ENCODE measurements around the gene ZIC3.

Gene ZIC3

DNA sequence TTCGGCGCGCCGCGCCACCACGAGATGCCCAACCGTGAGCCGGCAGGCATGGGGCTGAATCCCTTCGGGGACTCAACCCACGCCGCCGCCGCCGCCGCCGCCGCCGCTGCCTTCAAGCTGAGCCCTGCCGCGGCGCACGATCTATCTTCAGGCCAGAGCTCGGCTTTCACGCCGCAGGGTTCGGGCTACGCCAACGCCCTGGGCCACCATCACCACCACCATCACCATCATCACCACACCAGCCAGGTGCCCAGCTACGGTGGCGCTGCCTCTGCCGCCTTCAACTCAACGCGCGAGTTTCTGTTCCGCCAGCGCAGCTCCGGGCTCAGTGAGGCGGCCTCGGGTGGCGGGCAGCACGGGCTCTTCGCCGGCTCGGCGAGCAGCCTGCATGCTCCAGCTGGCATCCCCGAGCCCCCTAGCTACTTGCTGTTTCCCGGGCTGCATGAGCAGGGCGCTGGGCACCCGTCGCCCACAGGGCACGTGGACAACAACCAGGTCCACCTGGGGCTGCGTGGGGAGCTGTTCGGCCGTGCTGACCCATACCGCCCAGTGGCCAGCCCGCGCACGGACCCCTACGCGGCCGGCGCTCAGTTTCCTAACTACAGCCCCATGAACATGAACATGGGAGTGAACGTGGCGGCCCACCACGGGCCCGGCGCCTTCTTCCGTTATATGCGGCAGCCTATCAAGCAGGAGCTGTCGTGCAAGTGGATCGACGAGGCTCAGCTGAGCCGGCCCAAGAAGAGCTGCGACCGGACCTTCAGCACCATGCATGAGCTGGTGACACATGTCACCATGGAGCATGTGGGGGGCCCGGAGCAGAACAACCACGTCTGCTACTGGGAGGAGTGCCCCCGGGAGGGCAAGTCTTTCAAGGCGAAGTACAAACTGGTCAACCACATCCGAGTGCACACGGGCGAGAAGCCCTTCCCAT lies 1.1 kb downstream of the ZIC3 start:
- no peak overlapping the region for H3K4me3 ChIP-seq (replicated peaks; ENCODE audit: low read depth, low read length)
- no peak for DNase-seq (ENCODE audit: low read depth)
- TF ChIP-seq, protein P1, sequence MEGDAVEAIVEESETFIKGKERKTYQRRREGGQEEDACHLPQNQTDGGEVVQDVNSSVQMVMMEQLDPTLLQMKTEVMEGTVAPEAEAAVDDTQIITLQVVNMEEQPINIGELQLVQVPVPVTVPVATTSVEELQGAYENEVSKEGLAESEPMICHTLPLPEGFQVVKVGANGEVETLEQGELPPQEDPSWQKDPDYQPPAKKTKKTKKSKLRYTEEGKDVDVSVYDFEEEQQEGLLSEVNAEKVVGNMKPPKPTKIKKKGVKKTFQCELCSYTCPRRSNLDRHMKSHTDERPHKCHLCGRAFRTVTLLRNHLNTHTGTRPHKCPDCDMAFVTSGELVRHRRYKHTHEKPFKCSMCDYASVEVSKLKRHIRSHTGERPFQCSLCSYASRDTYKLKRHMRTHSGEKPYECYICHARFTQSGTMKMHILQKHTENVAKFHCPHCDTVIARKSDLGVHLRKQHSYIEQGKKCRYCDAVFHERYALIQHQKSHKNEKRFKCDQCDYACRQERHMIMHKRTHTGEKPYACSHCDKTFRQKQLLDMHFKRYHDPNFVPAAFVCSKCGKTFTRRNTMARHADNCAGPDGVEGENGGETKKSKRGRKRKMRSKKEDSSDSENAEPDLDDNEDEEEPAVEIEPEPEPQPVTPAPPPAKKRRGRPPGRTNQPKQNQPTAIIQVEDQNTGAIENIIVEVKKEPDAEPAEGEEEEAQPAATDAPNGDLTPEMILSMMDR (IDR thresholded peaks at IDR 0.05; ENCODE audit: low read length, missing control alignments), result no peak

DNA sequence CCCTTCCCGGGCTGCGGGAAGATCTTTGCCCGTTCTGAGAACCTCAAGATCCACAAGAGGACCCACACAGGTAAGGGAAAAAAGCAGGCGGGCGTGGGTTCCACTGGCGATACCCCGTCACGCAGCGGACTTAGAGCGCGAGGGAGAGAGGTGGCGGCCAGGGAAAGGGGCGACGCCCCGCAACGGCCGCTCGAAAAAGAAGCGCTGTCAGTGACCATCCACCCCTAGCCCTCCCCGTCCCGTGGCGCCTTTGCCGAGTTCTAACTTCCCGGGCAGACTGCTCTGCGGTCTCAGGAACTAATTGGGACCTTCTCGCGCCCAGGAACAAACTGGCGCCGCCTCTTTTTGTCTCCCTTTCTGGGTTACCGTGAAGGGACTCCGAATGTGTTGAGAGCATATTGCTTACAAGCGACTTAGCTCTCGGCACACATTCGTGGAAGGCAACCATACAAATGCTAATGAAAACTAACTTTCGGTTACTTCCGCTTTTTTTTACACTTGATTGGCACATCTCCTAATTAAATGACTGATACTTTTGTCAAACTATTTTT lies 1.8 kb downstream of the ZIC3 start:
- no peak overlapping the region for H3K4me3 ChIP-seq (replicated peaks; ENCODE audit: low read depth, low read length)
- DNase-seq (ENCODE audit: low read depth), result no peak

DNA sequence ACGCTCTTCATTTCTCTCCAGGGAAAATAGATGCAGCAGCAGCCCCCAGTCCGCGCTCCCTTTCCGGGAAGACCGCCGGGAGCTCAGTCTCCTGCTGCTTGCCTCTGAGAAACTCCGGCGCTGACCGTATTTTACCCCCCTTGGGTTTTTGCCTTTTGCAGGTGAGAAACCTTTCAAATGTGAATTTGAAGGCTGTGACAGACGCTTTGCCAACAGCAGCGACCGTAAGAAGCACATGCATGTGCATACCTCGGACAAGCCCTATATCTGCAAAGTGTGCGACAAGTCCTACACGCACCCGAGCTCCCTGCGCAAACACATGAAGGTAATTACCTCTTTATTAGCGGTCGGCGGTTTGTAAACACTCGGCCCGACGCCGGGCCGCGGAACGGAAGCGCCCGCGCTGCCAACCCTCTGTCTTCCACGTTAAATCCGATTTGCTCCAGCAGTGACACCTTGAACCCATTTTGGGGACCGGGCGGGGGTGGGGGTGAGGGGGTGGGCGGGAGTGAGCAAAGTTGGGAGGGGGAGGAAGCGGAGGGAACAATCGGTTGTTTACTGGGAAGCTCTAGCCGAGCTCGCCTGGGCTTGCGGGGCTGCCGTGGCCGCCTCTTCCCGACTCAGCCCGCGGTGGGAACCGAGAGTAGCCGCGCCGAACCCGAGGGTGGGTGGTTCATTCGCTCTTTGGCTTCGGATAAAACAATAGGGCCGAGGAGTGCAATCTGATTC lies 3.0 kb downstream of the ZIC3 start:
- no peak for DNase-seq (ENCODE audit: low read depth)
- TF ChIP-seq, protein P1 (IDR thresholded peaks at IDR 0.05; ENCODE audit: low read length, missing control alignments), result no peak
- H3K4me3 ChIP-seq (replicated peaks; ENCODE audit: low read depth, low read length), result no peak overlapping the region

More for the DNA sequence above, 1.8 kb downstream of the ZIC3 start:
- TF ChIP-seq, protein P1 (IDR thresholded peaks at IDR 0.05; ENCODE audit: low read length, missing control alignments), result no peak

DNA sequence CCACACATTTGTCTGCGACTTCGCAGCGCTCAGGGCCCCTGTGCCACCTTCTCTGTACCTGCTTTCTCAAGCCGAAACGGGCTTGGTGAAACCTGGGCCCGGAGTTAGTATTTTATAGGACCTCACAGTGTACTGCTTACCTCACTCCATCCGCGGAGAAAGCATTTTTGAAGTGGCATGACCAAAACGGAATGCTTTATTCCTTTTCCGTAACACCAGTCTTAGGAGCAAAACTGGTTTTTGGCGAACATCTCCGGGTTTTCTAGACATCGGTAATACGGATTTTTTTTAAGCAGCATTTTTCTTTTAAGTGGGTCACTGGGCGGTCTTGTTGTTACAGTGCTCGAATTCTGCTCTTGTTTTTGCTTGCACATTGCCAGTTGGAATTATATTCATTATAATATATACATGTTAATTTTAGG lies 3.6 kb downstream of the ZIC3 start:
- DNase-seq (ENCODE audit: low read depth), result no peak
- H3K4me3 ChIP-seq (replicated peaks; ENCODE audit: low read depth, low read length), result no peak overlapping the region
- TF ChIP-seq, protein P1 (IDR thresholded peaks at IDR 0.05; ENCODE audit: low read length, missing control alignments), result no peak

DNA sequence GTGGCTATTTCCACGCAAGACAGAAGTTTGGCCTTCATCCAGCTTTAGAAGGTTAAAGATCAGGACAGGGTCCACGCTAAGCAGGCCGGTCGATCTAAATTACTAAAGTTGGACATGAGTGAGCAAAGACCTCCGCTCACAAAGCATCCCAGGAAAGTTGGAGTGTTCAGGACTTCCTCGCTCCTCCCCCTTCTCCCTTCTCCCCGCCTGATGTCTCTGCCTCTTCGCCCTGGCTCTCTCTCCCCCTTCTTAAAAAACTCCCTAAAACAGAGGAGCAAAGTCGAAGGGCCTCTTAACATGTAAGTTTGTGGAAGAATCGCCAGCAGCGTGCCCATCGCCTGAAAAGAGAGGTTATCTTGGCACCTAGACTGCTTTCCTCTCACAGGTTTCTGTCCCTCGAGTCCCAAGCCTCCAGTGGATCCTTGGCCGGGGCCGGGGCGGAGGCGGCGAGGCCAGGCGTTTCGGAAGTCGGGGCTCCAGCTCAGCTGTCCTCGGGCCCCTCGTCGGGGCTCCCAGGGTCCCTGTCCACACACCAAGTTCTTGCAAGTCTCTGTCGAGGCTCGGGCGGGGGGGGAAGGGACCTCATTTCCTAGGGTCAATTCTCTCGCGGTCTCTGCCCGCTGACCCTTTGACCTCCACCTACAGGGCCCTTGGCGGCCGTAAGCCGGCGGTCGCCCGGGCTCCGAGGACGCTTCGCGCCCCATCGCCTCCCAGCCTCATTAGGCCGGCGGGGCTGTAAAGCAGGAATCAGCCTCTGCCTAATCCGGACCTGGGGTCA lies 7.6 kb downstream of the ZIC3 start:
- TF ChIP-seq, protein P1 (IDR thresholded peaks at IDR 0.05; ENCODE audit: low read length, missing control alignments), result no peak
- no peak for DNase-seq (ENCODE audit: low read depth)
- no peak overlapping the region for H3K4me3 ChIP-seq (replicated peaks; ENCODE audit: low read depth, low read length)

DNA sequence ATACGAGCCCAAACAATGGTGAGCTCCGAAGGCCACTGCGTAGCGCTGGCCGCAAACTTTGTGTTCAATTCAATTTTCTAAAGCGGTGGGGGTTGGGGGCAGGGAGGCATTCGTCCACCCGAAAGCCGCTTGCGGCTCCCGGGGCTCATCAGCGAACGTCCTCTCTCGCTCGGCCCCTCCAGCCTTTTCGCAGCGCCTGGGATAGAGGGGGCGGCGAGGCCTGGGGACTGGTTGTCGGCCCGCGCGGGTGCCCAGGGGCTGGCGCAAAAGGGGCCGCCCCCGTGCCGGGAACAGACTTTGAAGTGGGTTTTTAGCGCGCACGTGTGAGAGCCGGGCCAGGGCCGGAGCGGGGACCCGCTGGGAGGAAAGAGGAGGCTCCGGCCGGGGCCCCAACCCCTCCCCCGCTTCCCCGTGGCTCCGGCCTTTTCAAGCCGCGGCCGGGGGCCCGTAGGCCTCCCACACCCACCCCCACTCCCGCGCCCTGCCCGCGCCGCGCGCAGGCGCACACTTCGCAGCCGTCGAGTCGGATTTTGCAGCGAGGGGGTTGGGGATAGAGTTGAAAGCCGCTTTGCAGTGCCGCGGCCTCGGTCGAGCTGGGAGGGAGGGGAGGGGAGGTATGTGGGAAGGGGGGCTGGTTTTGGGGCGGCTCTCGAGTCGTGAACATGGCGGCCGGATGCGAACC lies 8.3 kb downstream of the ZIC3 start:
- no peak overlapping the region for H3K4me3 ChIP-seq (replicated peaks; ENCODE audit: low read depth, low read length)
- DNase-seq (ENCODE audit: low read depth), result no peak
- TF ChIP-seq, protein P1 (IDR thresholded peaks at IDR 0.05; ENCODE audit: low read length, missing control alignments), result no peak

All from fibroblast of pulmonary artery (primary cell).